CD14-positive monocyte (primary cell): ENCODE measurements around the gene DRGX. TPM values are rescaled to one million over a fixed set of nuclear protein-coding genes. Genes with fewer than 3 reads are reported as not detected.

Source experiments
- DNase-seq, 3 donors: peaks; one replicate each; pipeline ENCODE4 v3.0.0-alpha.2; 2011 to 2022
- H2AFZ ChIP-seq: 2 replicates; pipeline ENCODE4 v1.6.0; 2012; ENCODE audit warnings: mild to moderate bottlenecking, low read depth, low read length, inconsistent platforms; ENCODE audit not compliant: insufficient read depth, poor library complexity, severe bottlenecking
- H3K27ac ChIP-seq, 2 donors: 1 replicate in 1 of 2; 2 replicates in 1 of 2; pipeline ENCODE4 v1.5.1; 2012 to 2013; ENCODE audit warnings: low read length in 2 of 2, control low read depth in 1 of 2, inconsistent platforms in 1 of 2, low read depth in 1 of 2, mild to moderate bottlenecking in 1 of 2
- H3K27me3 ChIP-seq, 2 donors: one replicate each; pipeline versions ENCODE4 v1.6.0 to v1.6.1; 2011 to 2013; ENCODE audit warnings: low read length in 2 of 2; ENCODE audit not compliant: control insufficient read depth in 2 of 2, insufficient read depth in 2 of 2
- H3K36me3 ChIP-seq, 2 donors: replicated peaks in 1 of 2; 1 replicate in 1 of 2; 2 replicates in 1 of 2; pipeline versions ENCODE4 v1.5.1 to v1.6.1; 2012 to 2013; ENCODE audit warnings: low read length in 2 of 2, control low read depth in 1 of 2, inconsistent platforms in 1 of 2, mild to moderate bottlenecking in 1 of 2; ENCODE audit not compliant: insufficient read depth in 2 of 2, control insufficient read depth in 1 of 2
- H3K4me1 ChIP-seq, 2 donors: 1 replicate in 1 of 2; 2 replicates in 1 of 2; pipeline versions ENCODE4 v1.5.1 to v1.6.1; 2012 to 2013; ENCODE audit warnings: low read length in 2 of 2, control low read depth in 1 of 2, inconsistent platforms in 1 of 2, mild to moderate bottlenecking in 1 of 2, moderate library complexity in 1 of 2; ENCODE audit not compliant: insufficient read depth in 2 of 2, control insufficient read depth in 1 of 2
- H3K4me2 ChIP-seq: replicated peaks from 2 replicates; pipeline ENCODE3; 2012; ENCODE audit warnings: low read length, moderate library complexity, mild to moderate bottlenecking; ENCODE audit not compliant: poor library complexity, severe bottlenecking; ENCODE audit errors: extremely low read depth
- H3K4me3 ChIP-seq, 3 experiments: fragments of 200-600 bp in 1 of 3; sonication (generic) in 1 of 3; replicated peaks in 1 of 3; 1 replicate in 2 of 3; 2 replicates in 1 of 3; pipeline ENCODE4 v1.5.1; 2011 to 2013; ENCODE audit warnings: low read length in 3 of 3, mild to moderate bottlenecking in 3 of 3, control low read depth in 2 of 3, low read depth in 2 of 3, inconsistent platforms in 1 of 3, moderate library complexity in 1 of 3
- H3K79me2 ChIP-seq: 2 replicates; pipeline ENCODE4 v1.6.0; 2012; ENCODE audit warnings: mild to moderate bottlenecking, control low read depth, inconsistent platforms, low read length, moderate library complexity; ENCODE audit not compliant: insufficient read depth
- H3K9ac ChIP-seq: 2 replicates; pipeline ENCODE4 v1.6.0; 2017; ENCODE audit warnings: low read length, mild to moderate bottlenecking; ENCODE audit not compliant: insufficient read depth, poor library complexity, severe bottlenecking
- H3K9me3 ChIP-seq, 2 donors: replicated peaks in 1 of 2; 1 replicate in 1 of 2; 2 replicates in 1 of 2; pipeline versions ENCODE4 v1.5.1 to v1.6.1; 2012 to 2013; ENCODE audit warnings: low read length in 2 of 2, control low read depth in 1 of 2; ENCODE audit not compliant: control insufficient read depth in 1 of 2, insufficient read depth in 1 of 2
- H4K20me1 ChIP-seq: 2 replicates; pipeline ENCODE4 v1.6.0; 2012; ENCODE audit warnings: mild to moderate bottlenecking, low read length, control low read depth, moderate library complexity; ENCODE audit not compliant: insufficient read depth
- H3K27ac Mint-ChIP-seq, 7 donors: one replicate each; pipeline ENCODE4 v1.8.0; 2020; ENCODE audit warnings: mild to moderate bottlenecking in 7 of 7, mixed read lengths in 7 of 7, moderate library complexity in 6 of 7, inconsistent platforms in 2 of 7
- H3K27me3 Mint-ChIP-seq, 3 donors: one replicate each; pipeline ENCODE4 v1.8.0; 2021 to 2022; ENCODE audit warnings: low read depth in 3 of 3, mild to moderate bottlenecking in 3 of 3, mixed read lengths in 3 of 3, moderate library complexity in 3 of 3, inconsistent platforms in 1 of 3
- H3K36me3 Mint-ChIP-seq, 2 donors: one replicate each; pipeline ENCODE4 v1.8.0; 2020; ENCODE audit warnings: mixed read lengths in 2 of 2, inconsistent platforms in 1 of 2, mild to moderate bottlenecking in 1 of 2
- H3K4me1 Mint-ChIP-seq: one replicate; pipeline ENCODE4 v1.8.0; 2020; ENCODE audit warnings: mild to moderate bottlenecking, mixed read lengths
- H3K4me3 Mint-ChIP-seq, 2 donors: one replicate each; pipeline ENCODE4 v1.8.0; 2020; ENCODE audit warnings: mild to moderate bottlenecking in 2 of 2, mixed read lengths in 2 of 2, moderate library complexity in 1 of 2
- H3K9me3 Mint-ChIP-seq, 7 donors: one replicate each; pipeline ENCODE4 v1.8.0; 2020 to 2022; ENCODE audit warnings: mixed read lengths in 7 of 7, mild to moderate bottlenecking in 6 of 7, moderate library complexity in 6 of 7, inconsistent platforms in 2 of 7
- WGBS: methylation state at CpG from one replicate; pipeline ENCODE4 v1.1.5; 2013; ENCODE audit warnings: missing lambda C conversion rate; ENCODE audit not compliant: insufficient coverage; 5-methylcytosine and 5-hydroxymethylcytosine counted together
- intact Hi-C, 2 donors: fragments of 100-400 bp; cut with micrococcal nuclease; formaldehyde crosslinking; loops; one replicate each; pipeline versions ENCODE4 v1.15.0 to v1.15.1; 2023
- polyA plus RNA-seq, 3 donors: library from polyadenylated mRNA; depleted of rRNA in 1 of 3; unstranded in 2 of 3; stranded (reverse) in 1 of 3; fragments of 300-500 nt in 2 of 3; fragments of >200 nt in 1 of 3; fragmentation: Illumina TruSeq in 2 of 3; gene quantifications; 1 replicate in 2 of 3; 2 replicates in 1 of 3; pipeline ENCODE4 v1.2.3, GENCODE V29; 2012 to 2021
- TF ChIP-seq, protein P1 (sequence below): fragments of 200-600 bp; IDR thresholded peaks from one replicate; pipeline ENCODE4 v1.8.0; 2022; ENCODE audit warnings: antibody characterized with exemption, mild to moderate bottlenecking

The DRGX gene
- polyA plus RNA-seq, 3 donors: not detected

GRCh38 chr10:49367600-49367999 lies 28.3 kb downstream of the DRGX start:
- H3K36me3 ChIP-seq: no peaks in the 10 kb centered on the region
- intact Hi-C loops: loop anchor here in 1 of 2 donors (10.0 kb wide), 1 partner anchor 53 kb away; no protein-coding TSS in a partner anchor
- Mint-ChIP-seq H3K9me3 (no peaks in the 10 kb centered on the region), H3K4me3 (no peak overlapping the region), H3K27ac (no peak overlapping the region), H3K4me1 (peaks cover 14% of the 10 kb centered on the region), H3K27me3 (peaks cover 2 to 13% (median 7%) of the 10 kb centered on the region in 3 donors), H3K36me3 (no peaks in the 10 kb centered on the region)
- H3K4me2 ChIP-seq: no peak overlapping the region
- no peak overlapping the region for H2AFZ ChIP-seq
- no peak overlapping the region for H3K4me3 ChIP-seq
- peaks cover 10 to 15% of the 10 kb centered on the region in 2 donors for H3K4me1 ChIP-seq
- 81% methylated on average over 4 of the region's 5 CpGs for WGBS
- H3K79me2 ChIP-seq: no peaks in the 10 kb centered on the region
- DNase-seq: no peak
- no peaks in the 10 kb centered on the region for H3K9me3 ChIP-seq
- TF ChIP-seq, protein P1, sequence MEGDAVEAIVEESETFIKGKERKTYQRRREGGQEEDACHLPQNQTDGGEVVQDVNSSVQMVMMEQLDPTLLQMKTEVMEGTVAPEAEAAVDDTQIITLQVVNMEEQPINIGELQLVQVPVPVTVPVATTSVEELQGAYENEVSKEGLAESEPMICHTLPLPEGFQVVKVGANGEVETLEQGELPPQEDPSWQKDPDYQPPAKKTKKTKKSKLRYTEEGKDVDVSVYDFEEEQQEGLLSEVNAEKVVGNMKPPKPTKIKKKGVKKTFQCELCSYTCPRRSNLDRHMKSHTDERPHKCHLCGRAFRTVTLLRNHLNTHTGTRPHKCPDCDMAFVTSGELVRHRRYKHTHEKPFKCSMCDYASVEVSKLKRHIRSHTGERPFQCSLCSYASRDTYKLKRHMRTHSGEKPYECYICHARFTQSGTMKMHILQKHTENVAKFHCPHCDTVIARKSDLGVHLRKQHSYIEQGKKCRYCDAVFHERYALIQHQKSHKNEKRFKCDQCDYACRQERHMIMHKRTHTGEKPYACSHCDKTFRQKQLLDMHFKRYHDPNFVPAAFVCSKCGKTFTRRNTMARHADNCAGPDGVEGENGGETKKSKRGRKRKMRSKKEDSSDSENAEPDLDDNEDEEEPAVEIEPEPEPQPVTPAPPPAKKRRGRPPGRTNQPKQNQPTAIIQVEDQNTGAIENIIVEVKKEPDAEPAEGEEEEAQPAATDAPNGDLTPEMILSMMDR: no peak
- H3K27me3 ChIP-seq: no peaks in the 10 kb centered on the region
- H3K9ac ChIP-seq: no peak overlapping the region
- no peak overlapping the region for H3K27ac ChIP-seq
- no peaks in the 10 kb centered on the region for H4K20me1 ChIP-seq

DNA sequence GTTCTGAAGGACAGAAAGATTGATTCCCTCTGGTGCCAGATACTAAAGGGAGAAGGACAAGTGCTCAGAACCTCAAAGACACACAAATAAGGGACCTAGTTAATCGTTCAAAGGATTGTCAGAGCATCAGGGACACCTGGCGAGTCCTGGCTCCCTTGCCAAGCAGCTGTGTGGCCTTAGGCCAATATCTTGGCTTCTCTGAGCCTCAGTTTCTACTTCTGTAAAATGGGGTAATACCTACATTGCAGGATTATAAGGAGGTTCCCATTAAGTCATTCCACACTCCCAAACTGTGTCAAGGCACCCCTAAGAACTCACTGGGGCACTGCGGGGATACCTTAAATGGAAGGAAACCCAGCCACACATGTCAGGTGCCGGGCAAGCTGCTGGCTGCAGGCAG lies 29.4 kb downstream of the DRGX start:
- Histone ChIP-seq H3K4me3 (no peak overlapping the region), H3K9ac (no peak overlapping the region), H3K4me1 (peaks cover 21 to 27% of the 10 kb centered on the region in 2 donors), H3K4me2 (no peak overlapping the region), H3K79me2 (no peaks in the 10 kb centered on the region), H2AFZ (no peak overlapping the region), H3K27me3 (no peaks in the 10 kb centered on the region), H3K36me3 (no peaks in the 10 kb centered on the region), H3K27ac (no peak overlapping the region), H3K9me3 (no peaks in the 10 kb centered on the region), H4K20me1 (no peaks in the 10 kb centered on the region)
- H3K27ac Mint-ChIP-seq: peak overlapping the region in 2 of 7 donors; percentile 46 to 72
- peaks cover 2 to 12% (median 7%) of the 10 kb centered on the region in 3 donors for H3K27me3 Mint-ChIP-seq
- WGBS: 86% methylated on average over 1 of the region's 4 CpGs
- peaks cover 0 to 3% of the 10 kb centered on the region in 2 donors for H3K36me3 Mint-ChIP-seq
- no peak overlapping the region for H3K4me3 Mint-ChIP-seq
- TF ChIP-seq, protein P1: no peak
- intact Hi-C loops: loop anchor here in 1 of 2 donors (10.0 kb wide), 1 partner anchor 52 kb away; no protein-coding TSS in a partner anchor
- DNase-seq: no peak
- H3K4me1 Mint-ChIP-seq: peaks cover 23% of the 10 kb centered on the region
- H3K9me3 Mint-ChIP-seq: peaks cover 0 to 3% (median 0%) of the 10 kb centered on the region in 7 donors
